ACC112 (cell line): ENCODE data around the gene VSX1.

ENCODE experiments used
- H2AFZ ChIP-seq: fragments of 200-600 bp; sonication (generic); one replicate; pipeline ENCODE4 v1.6.0; 2017; ENCODE audit warnings: antibody characterized with exemption, low read length; ENCODE audit not compliant: unreplicated experiment
- H3K27ac ChIP-seq: fragments of 200-600 bp; sonication (generic); 2 replicates; pipeline ENCODE4 v1.5.1; 2014; ENCODE audit warnings: low read depth, mild to moderate bottlenecking, antibody characterized with exemption, low read length, moderate library complexity
- H3K27me3 ChIP-seq: fragments of 200-600 bp; sonication (generic); 2 replicates; pipeline ENCODE4 v1.6.1; 2014; ENCODE audit warnings: mild to moderate bottlenecking, antibody characterized with exemption, low read length, moderate library complexity, mixed read lengths; ENCODE audit not compliant: insufficient read depth
- H3K36me3 ChIP-seq: fragments of 200-600 bp; sonication (generic); 2 replicates; pipeline ENCODE4 v1.6.1; 2016; ENCODE audit warnings: mild to moderate bottlenecking, antibody characterized with exemption, low read length, moderate library complexity, mixed read lengths; ENCODE audit not compliant: insufficient read depth
- H3K4me1 ChIP-seq: fragments of 200-600 bp; sonication (generic); one replicate; pipeline ENCODE4 v1.6.1; 2016; ENCODE audit warnings: low read length, mixed read lengths; ENCODE audit not compliant: insufficient read depth, unreplicated experiment, control insufficient read depth
- H3K4me3 ChIP-seq: fragments of 200-600 bp; sonication (generic); 2 replicates; pipeline ENCODE4 v1.5.1; 2014; ENCODE audit warnings: mild to moderate bottlenecking, low read depth, low read length
- H3K79me2 ChIP-seq: fragments of 200-600 bp; sonication (generic); one replicate; pipeline ENCODE4 v1.6.0; 2016; ENCODE audit warnings: low read length; ENCODE audit not compliant: control insufficient read depth, unreplicated experiment, insufficient read depth

The VSX1 gene

GRCh38 chr20:25037288-25038102 lies 44.4 kb downstream of the VSX1 start:
- H3K4me3 ChIP-seq, result no peak overlapping the region
- H3K79me2 ChIP-seq, result no peaks in the 10 kb centered on the region
- H3K4me1 ChIP-seq, result peaks cover 11% of the 10 kb centered on the region
- no peak overlapping the region for H2AFZ ChIP-seq
- no peaks in the 10 kb centered on the region for H3K36me3 ChIP-seq
- H3K27me3 ChIP-seq, result no peaks in the 10 kb centered on the region
- H3K27ac ChIP-seq, result no peak overlapping the region

- Histone ChIP-seq H3K36me3 (no peaks in the 10 kb centered on the region), H3K4me1 (peaks cover 11% of the 10 kb centered on the region), H2AFZ (no peak overlapping the region), H3K27ac (no peak overlapping the region), H3K79me2 (no peaks in the 10 kb centered on the region), H3K4me3 (no peak overlapping the region), H3K27me3 (no peaks in the 10 kb centered on the region)
Measured at GRCh38 chr20:25036331-25036936, 45.5 kb downstream of the VSX1 start.

GRCh38 chr20:25035921-25036320 lies 46.0 kb downstream of the VSX1 start:
- H2AFZ ChIP-seq, result no peak overlapping the region
- H3K27me3 ChIP-seq, result no peaks in the 10 kb centered on the region
- H3K79me2 ChIP-seq, result no peaks in the 10 kb centered on the region
- H3K27ac ChIP-seq, result no peak overlapping the region
- peaks cover 11% of the 10 kb centered on the region for H3K4me1 ChIP-seq
- H3K36me3 ChIP-seq, result no peaks in the 10 kb centered on the region
- no peak overlapping the region for H3K4me3 ChIP-seq

GRCh38 chr20:25033924-25034300 lies 48.0 kb downstream of the VSX1 start:
- H3K27ac ChIP-seq, result no peak overlapping the region
- no peak overlapping the region for H2AFZ ChIP-seq
- no peak overlapping the region for H3K4me3 ChIP-seq
- H3K79me2 ChIP-seq, result no peaks in the 10 kb centered on the region
- H3K36me3 ChIP-seq, result no peaks in the 10 kb centered on the region
- H3K4me1 ChIP-seq, result no peaks in the 10 kb centered on the region
- H3K27me3 ChIP-seq, result no peaks in the 10 kb centered on the region

- Histone ChIP-seq H3K79me2 (no peaks in the 10 kb centered on the region), H3K4me3 (no peak overlapping the region), H3K27me3 (no peaks in the 10 kb centered on the region), H3K36me3 (no peaks in the 10 kb centered on the region), H2AFZ (no peak overlapping the region), H3K27ac (no peak overlapping the region), H3K4me1 (no peaks in the 10 kb centered on the region)
Measured at GRCh38 chr20:25033265-25033923, 48.5 kb downstream of the VSX1 start.

- no peak overlapping the region for H3K4me3 ChIP-seq
- H3K79me2 ChIP-seq, result no peaks in the 10 kb centered on the region
- H3K36me3 ChIP-seq, result no peaks in the 10 kb centered on the region
- no peaks in the 10 kb centered on the region for H3K4me1 ChIP-seq
- H2AFZ ChIP-seq, result no peak overlapping the region
- no peaks in the 10 kb centered on the region for H3K27me3 ChIP-seq
- no peak overlapping the region for H3K27ac ChIP-seq
Measured at GRCh38 chr20:25032478-25033264, 49.3 kb downstream of the VSX1 start.

GRCh38 chr20:25032065-25032477 lies 49.9 kb downstream of the VSX1 start:
- H3K27ac ChIP-seq, result no peak overlapping the region

GRCh38 chr20:25031241-25031640 lies 50.7 kb downstream of the VSX1 start:
- Histone ChIP-seq H2AFZ (no peak overlapping the region), H3K4me1 (no peaks in the 10 kb centered on the region), H3K4me3 (no peak overlapping the region), H3K79me2 (no peaks in the 10 kb centered on the region), H3K27me3 (no peaks in the 10 kb centered on the region), H3K36me3 (no peaks in the 10 kb centered on the region), H3K27ac (no peak overlapping the region)

More at GRCh38 chr20:25032065-25032477, 49.9 kb downstream of the VSX1 start:
- no peaks in the 10 kb centered on the region for H3K36me3 ChIP-seq
- no peak overlapping the region for H3K4me3 ChIP-seq
- no peak overlapping the region for H2AFZ ChIP-seq
- H3K27me3 ChIP-seq, result no peaks in the 10 kb centered on the region
- no peaks in the 10 kb centered on the region for H3K79me2 ChIP-seq
- H3K4me1 ChIP-seq, result no peaks in the 10 kb centered on the region

GRCh38 chr20:25030649-25031207 lies 51.2 kb downstream of the VSX1 start:
- no peak overlapping the region for H2AFZ ChIP-seq
- no peaks in the 10 kb centered on the region for H3K36me3 ChIP-seq
- no peaks in the 10 kb centered on the region for H3K27me3 ChIP-seq
- H3K4me3 ChIP-seq, result no peak overlapping the region
- no peak overlapping the region for H3K27ac ChIP-seq
- H3K4me1 ChIP-seq, result no peaks in the 10 kb centered on the region
- no peaks in the 10 kb centered on the region for H3K79me2 ChIP-seq

- Histone ChIP-seq H3K4me1 (no peaks in the 10 kb centered on the region), H3K4me3 (no peak overlapping the region), H2AFZ (no peak overlapping the region), H3K27ac (no peak overlapping the region), H3K79me2 (no peaks in the 10 kb centered on the region), H3K36me3 (no peaks in the 10 kb centered on the region), H3K27me3 (no peaks in the 10 kb centered on the region)
Measured at GRCh38 chr20:25030007-25030648, 51.8 kb downstream of the VSX1 start.
